Measurements from ENCODE around the gene CBL.
"Not testable (repeated sequence)": the region's sequence is repeated elsewhere in the genome, so short reads cannot be mapped to it uniquely, and the experiment has no call there.

Gene CBL

GRCh38 chr11:119169282-119169719 lies 36.8 kb upstream of the CBL start:
- H3K4me3 ChIP-seq (ENCODE audit: low read length): peak overlapping the region; percentile 96
- H3K4me1 ChIP-seq (ENCODE audit: control insufficient read depth, insufficient read depth, low read length): peaks cover 6% of the 10 kb centered on the region
- no peaks in the 10 kb centered on the region for H3K9me3 ChIP-seq (ENCODE audit: control insufficient read depth, low read length)
- H3K36me3 ChIP-seq (ENCODE audit: control insufficient read depth, insufficient read depth, low read length, severe bottlenecking): peaks cover 1% of the 10 kb centered on the region
- no peaks in the 10 kb centered on the region for H3K27me3 ChIP-seq (replicated peaks; ENCODE audit: control insufficient read depth, insufficient read depth, low read length)
- peak overlapping the region; percentile 94 for H3K9ac ChIP-seq (ENCODE audit: low read length)
- peak; percentile 24 for DNase-seq (ENCODE audit: low read depth)

GRCh38 chr11:119172513-119172912 lies 33.6 kb upstream of the CBL start:
- H3K36me3 ChIP-seq (ENCODE audit: control insufficient read depth, insufficient read depth, low read length, severe bottlenecking): peaks cover 12% of the 10 kb centered on the region
- no peak for DNase-seq (ENCODE audit: low read depth)
- no peak overlapping the region for H3K9ac ChIP-seq (ENCODE audit: low read length)
- H3K4me3 ChIP-seq (ENCODE audit: low read length): no peak overlapping the region
- no peaks in the 10 kb centered on the region for H3K9me3 ChIP-seq (ENCODE audit: control insufficient read depth, low read length)
- peaks cover 6% of the 10 kb centered on the region for H3K4me1 ChIP-seq (ENCODE audit: control insufficient read depth, insufficient read depth, low read length)
- no peaks in the 10 kb centered on the region for H3K27me3 ChIP-seq (replicated peaks; ENCODE audit: control insufficient read depth, insufficient read depth, low read length)

GRCh38 chr11:119173453-119173852 lies 32.7 kb upstream of the CBL start:
- DNase-seq (ENCODE audit: low read depth): no peak
- Histone ChIP-seq H3K4me1 (ENCODE audit: control insufficient read depth, insufficient read depth, low read length) (peaks cover 6% of the 10 kb centered on the region), H3K4me3 (ENCODE audit: low read length) (no peak overlapping the region), H3K36me3 (ENCODE audit: control insufficient read depth, insufficient read depth, low read length, severe bottlenecking) (peaks cover 17% of the 10 kb centered on the region), H3K27me3 (replicated peaks; ENCODE audit: control insufficient read depth, insufficient read depth, low read length) (no peaks in the 10 kb centered on the region), H3K9ac (ENCODE audit: low read length) (no peak overlapping the region), H3K9me3 (ENCODE audit: control insufficient read depth, low read length) (no peaks in the 10 kb centered on the region)

- H3K4me1 ChIP-seq (ENCODE audit: control insufficient read depth, insufficient read depth, low read length): no peaks in the 10 kb centered on the region
- H3K27me3 ChIP-seq (replicated peaks; ENCODE audit: control insufficient read depth, insufficient read depth, low read length): no peaks in the 10 kb centered on the region
- DNase-seq (ENCODE audit: low read depth): peak; percentile 21
- peaks cover 24% of the 10 kb centered on the region for H3K36me3 ChIP-seq (ENCODE audit: control insufficient read depth, insufficient read depth, low read length, severe bottlenecking)
- H3K9ac ChIP-seq (ENCODE audit: low read length): no peak overlapping the region
- no peak overlapping the region for H3K4me3 ChIP-seq (ENCODE audit: low read length)
- no peaks in the 10 kb centered on the region for H3K9me3 ChIP-seq (ENCODE audit: control insufficient read depth, low read length)
These were observed 30.6 kb upstream of the CBL start for GRCh38 chr11:119175493-119176077.

- Histone ChIP-seq H3K4me1 (ENCODE audit: control insufficient read depth, insufficient read depth, low read length) (no peaks in the 10 kb centered on the region), H3K4me3 (ENCODE audit: low read length) (no peak overlapping the region), H3K36me3 (ENCODE audit: control insufficient read depth, insufficient read depth, low read length, severe bottlenecking) (peaks cover 31% of the 10 kb centered on the region), H3K9ac (ENCODE audit: low read length) (no peak overlapping the region), H3K9me3 (ENCODE audit: control insufficient read depth, low read length) (no peaks in the 10 kb centered on the region), H3K27me3 (replicated peaks; ENCODE audit: control insufficient read depth, insufficient read depth, low read length) (no peaks in the 10 kb centered on the region)
- no peak for DNase-seq (ENCODE audit: low read depth)
These were observed 27.9 kb upstream of the CBL start for GRCh38 chr11:119178166-119178680.

GRCh38 chr11:119179342-119179741 lies 26.8 kb upstream of the CBL start:
- H3K9me3 ChIP-seq (ENCODE audit: control insufficient read depth, low read length): no peaks in the 10 kb centered on the region
- H3K27me3 ChIP-seq (replicated peaks; ENCODE audit: control insufficient read depth, insufficient read depth, low read length): no peaks in the 10 kb centered on the region
- no peaks in the 10 kb centered on the region for H3K4me1 ChIP-seq (ENCODE audit: control insufficient read depth, insufficient read depth, low read length)
- peaks cover 30% of the 10 kb centered on the region for H3K36me3 ChIP-seq (ENCODE audit: control insufficient read depth, insufficient read depth, low read length, severe bottlenecking)
- H3K9ac ChIP-seq (ENCODE audit: low read length): no peak overlapping the region
- H3K4me3 ChIP-seq (ENCODE audit: low read length): no peak overlapping the region
- DNase-seq (ENCODE audit: low read depth): no peak

- Histone ChIP-seq H3K9ac (ENCODE audit: low read length) (no peak overlapping the region), H3K36me3 (ENCODE audit: control insufficient read depth, insufficient read depth, low read length, severe bottlenecking) (peaks cover 23% of the 10 kb centered on the region), H3K27me3 (replicated peaks; ENCODE audit: control insufficient read depth, insufficient read depth, low read length) (no peaks in the 10 kb centered on the region), H3K9me3 (ENCODE audit: control insufficient read depth, low read length) (no peaks in the 10 kb centered on the region), H3K4me3 (ENCODE audit: low read length) (no peak overlapping the region), H3K4me1 (ENCODE audit: control insufficient read depth, insufficient read depth, low read length) (no peaks in the 10 kb centered on the region)
- no peak for DNase-seq (ENCODE audit: low read depth)
These were observed 26.2 kb upstream of the CBL start for GRCh38 chr11:119179983-119180382.

GRCh38 chr11:119180729-119181676 lies 25.1 kb upstream of the CBL start:
- Histone ChIP-seq H3K36me3 (ENCODE audit: control insufficient read depth, insufficient read depth, low read length, severe bottlenecking) (peaks cover 20% of the 10 kb centered on the region), H3K4me3 (ENCODE audit: low read length) (no peak overlapping the region), H3K4me1 (ENCODE audit: control insufficient read depth, insufficient read depth, low read length) (peaks cover 4% of the 10 kb centered on the region), H3K9ac (ENCODE audit: low read length) (no peak overlapping the region), H3K9me3 (ENCODE audit: control insufficient read depth, low read length) (no peaks in the 10 kb centered on the region), H3K27me3 (replicated peaks; ENCODE audit: control insufficient read depth, insufficient read depth, low read length) (peaks cover 5% of the 10 kb centered on the region)
- DNase-seq (ENCODE audit: low read depth): no peak

GRCh38 chr11:119181677-119182412 lies 24.3 kb upstream of the CBL start:
- H3K36me3 ChIP-seq (ENCODE audit: control insufficient read depth, insufficient read depth, low read length, severe bottlenecking): peaks cover 20% of the 10 kb centered on the region
- no peak overlapping the region for H3K9ac ChIP-seq (ENCODE audit: low read length)
- H3K4me1 ChIP-seq (ENCODE audit: control insufficient read depth, insufficient read depth, low read length): peaks cover 4% of the 10 kb centered on the region
- no peak overlapping the region for H3K4me3 ChIP-seq (ENCODE audit: low read length)
- no peak for DNase-seq (ENCODE audit: low read depth)
- H3K9me3 ChIP-seq (ENCODE audit: control insufficient read depth, low read length): no peaks in the 10 kb centered on the region
- H3K27me3 ChIP-seq (replicated peaks; ENCODE audit: control insufficient read depth, insufficient read depth, low read length): peaks cover 12% of the 10 kb centered on the region

GRCh38 chr11:119184399-119184798 lies 21.7 kb upstream of the CBL start:
- Histone ChIP-seq H3K36me3 (ENCODE audit: control insufficient read depth, insufficient read depth, low read length, severe bottlenecking) (peaks cover 14% of the 10 kb centered on the region), H3K27me3 (replicated peaks; ENCODE audit: control insufficient read depth, insufficient read depth, low read length) (peaks cover 31% of the 10 kb centered on the region)
- not testable (repeated sequence) for H3K9ac ChIP-seq (ENCODE audit: low read length); H3K4me1 ChIP-seq (ENCODE audit: control insufficient read depth, insufficient read depth, low read length); H3K9me3 ChIP-seq (ENCODE audit: control insufficient read depth, low read length); H3K4me3 ChIP-seq (ENCODE audit: low read length); DNase-seq (ENCODE audit: low read depth)

Measured in adipocyte (in vitro differentiated cells).